Choroid plexus epithelial cell (primary cell): Measurements from ENCODE around the gene ARID3A.

Experiments
- DNase-seq: peaks from one replicate; pipeline ENCODE4 v3.0.0-alpha.2; 2010; ENCODE audit warnings: low read depth
- H3K4me3 ChIP-seq: 2 replicates; pipeline ENCODE4 v1.5.1; 2011; ENCODE audit warnings: low read depth, mild to moderate bottlenecking, control low read depth, low read length, moderate library complexity
- TF ChIP-seq, protein P1 (sequence below): conservative IDR thresholded peaks from 2 replicates; pipeline ENCODE4 v1.5.1; 2011; ENCODE audit warnings: low read depth, mild to moderate bottlenecking, control low read depth, inconsistent platforms, low read length, moderate library complexity

Gene ARID3A

DNA sequence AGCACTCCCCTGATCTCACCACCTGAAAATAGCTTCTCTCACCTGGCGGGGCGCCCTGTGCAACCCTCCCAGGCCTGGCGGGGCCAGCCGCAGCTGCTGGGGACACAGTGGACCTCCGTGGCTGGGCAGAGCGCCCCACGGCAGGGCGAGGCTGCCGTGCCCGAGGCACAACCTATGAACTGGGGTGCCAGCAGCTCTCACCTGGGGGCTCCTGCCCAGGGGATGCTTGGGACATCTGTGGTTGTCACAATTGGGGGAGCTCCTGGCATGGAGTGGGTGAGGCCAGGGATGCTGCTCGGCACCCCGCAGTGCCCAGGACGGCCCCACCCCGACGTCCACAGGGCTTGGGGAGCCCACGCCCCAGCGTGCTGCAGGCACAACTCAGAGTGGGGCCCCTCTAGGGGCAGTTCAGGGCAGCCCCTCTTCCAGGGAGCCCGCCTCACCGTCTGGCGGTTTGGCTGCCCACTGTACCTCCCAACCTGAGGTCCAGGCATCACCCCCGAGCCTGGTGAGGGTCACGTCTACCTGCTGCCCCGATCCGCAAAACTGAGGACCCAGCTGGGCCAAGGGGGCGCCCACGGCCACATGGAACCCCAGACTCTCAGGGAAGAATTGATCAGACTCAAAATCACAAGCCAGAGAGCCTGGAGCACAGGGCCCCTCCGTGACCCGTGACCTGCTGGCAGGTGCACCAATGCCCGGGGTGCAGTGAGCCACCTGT is 89.4 kb downstream of the ARID3A start:
- DNase-seq = no peak
- H3K4me3 ChIP-seq = no peak overlapping the region
- TF ChIP-seq, protein P1, sequence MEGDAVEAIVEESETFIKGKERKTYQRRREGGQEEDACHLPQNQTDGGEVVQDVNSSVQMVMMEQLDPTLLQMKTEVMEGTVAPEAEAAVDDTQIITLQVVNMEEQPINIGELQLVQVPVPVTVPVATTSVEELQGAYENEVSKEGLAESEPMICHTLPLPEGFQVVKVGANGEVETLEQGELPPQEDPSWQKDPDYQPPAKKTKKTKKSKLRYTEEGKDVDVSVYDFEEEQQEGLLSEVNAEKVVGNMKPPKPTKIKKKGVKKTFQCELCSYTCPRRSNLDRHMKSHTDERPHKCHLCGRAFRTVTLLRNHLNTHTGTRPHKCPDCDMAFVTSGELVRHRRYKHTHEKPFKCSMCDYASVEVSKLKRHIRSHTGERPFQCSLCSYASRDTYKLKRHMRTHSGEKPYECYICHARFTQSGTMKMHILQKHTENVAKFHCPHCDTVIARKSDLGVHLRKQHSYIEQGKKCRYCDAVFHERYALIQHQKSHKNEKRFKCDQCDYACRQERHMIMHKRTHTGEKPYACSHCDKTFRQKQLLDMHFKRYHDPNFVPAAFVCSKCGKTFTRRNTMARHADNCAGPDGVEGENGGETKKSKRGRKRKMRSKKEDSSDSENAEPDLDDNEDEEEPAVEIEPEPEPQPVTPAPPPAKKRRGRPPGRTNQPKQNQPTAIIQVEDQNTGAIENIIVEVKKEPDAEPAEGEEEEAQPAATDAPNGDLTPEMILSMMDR = no peak

DNA sequence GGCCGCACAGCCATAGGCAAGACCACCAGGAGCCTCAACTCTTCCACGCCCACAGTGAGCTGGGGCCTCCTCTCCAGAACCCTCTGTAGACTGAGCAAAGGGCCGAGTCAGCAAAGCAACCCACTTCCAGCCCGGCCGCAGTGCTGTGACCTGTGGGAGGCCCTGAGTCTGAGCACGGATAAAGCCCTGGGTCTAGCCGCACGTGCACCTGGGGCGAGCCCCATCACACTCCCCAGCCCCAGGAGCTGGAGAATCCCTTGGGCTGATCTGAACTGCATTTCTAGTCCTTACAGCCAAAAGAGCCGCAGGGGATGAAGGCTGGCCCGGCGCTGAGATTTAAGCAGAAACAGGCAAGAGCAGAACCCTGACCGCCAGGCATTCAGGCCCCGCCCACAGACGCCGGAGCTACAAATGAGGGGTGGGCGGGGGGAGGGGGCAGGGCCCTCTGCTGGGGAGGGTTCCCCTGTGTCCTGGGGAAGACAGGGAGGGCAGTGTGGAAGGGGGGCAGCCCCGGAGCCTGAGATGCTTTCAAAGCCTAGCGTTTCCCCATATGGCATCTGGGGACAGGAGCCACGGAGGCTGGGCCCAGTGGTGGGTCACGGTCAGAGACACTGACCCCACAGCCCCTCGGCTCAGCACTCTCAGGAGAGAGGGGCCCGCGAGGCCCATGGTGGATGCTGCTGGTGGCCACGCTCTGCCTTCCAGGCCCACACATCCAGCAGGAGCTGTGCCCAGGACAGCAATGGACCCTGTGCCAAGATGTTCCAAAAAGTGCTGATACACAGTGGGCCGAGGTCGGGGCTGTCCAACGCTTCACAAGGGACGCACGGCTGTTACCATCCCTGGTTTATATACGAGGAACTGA is 90.2 kb downstream of the ARID3A start:
- no peak overlapping the region for H3K4me3 ChIP-seq
- no peak for DNase-seq
- TF ChIP-seq, protein P1 = no peak

DNA sequence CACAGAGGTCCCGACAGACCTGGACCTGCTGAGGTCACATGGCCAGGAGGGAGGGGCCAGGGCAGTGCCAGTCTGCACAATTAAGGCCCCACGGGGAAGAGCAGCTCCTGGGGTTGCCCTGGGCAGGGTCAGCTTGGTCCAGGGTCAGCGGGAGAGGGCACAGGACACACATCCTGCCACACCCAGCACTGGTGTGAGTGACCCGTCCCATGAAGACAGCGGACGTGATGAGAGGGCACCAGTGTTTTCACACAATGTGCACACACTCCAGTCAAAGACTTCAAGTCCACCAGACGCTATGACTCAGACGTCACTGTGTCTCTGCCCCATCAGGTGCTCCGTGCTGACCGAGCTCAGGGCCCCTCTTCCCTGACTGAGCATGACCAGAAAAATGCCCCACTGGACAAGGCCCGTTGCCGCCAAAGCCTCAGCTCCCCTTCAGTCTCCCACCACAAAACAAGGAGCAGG is 90.8 kb downstream of the ARID3A start:
- DNase-seq = peak; percentile 69
- no peak overlapping the region for H3K4me3 ChIP-seq
- TF ChIP-seq, protein P1 = no peak

DNA sequence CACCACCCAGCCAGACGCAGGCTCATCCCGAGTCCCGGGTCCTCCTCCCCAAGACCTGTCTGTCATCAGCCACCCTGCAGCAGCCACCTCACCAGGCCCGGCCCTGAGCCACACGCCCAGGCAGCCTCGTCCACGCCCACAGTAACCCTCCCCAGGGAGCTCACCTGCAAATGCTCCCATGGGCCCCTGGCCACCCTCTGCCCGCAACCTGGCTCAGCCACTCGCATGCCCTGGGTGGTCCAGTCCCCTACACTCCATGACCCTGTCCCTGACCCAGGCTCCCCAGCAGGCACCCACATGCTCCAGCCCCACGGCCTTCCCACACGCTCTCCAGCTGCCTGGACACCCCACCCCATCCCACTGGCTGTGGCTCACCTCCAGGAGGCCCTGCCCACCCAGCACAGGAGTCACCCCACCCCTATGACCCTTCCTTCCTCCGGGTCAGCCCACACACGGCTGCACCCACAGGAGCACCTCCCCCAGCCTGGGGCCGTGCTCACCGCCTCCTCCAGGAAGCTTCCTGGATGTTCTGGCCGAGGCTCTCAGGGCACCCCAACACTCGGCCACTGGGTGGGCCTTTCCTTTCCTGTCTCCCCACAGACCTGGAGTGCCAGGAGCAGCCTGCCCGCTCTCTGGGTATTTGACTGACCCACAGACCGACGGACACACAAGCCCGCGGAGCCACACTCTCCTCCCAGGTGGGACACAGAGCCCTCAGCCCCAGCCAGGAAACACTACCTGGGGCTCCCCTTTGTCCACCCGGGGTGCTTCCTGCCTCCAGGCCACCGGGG is 91.5 kb downstream of the ARID3A start:
- DNase-seq = no peak
- no peak overlapping the region for H3K4me3 ChIP-seq

DNA sequence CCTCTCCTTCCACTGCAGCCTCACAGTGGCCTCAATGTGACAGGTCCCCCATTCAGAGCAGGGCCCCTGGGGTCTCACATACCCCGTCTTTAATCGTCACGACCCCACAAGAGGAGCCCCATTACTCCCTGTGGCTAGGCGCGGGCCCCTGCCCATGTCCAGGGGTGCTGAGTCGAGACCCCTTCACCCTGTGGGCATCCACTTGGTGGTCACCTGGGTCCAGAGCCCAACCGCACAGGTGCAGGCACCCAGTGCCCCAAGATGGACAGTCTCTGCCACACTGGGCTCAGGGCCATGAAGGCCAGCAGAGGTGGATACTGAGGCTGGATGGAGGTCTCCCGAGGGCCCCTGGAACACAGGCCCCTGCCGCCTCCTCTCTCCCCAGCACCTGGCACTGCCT is 92.1 kb downstream of the ARID3A start:
- DNase-seq = no peak
- TF ChIP-seq, protein P1 = no peak
- H3K4me3 ChIP-seq = no peak overlapping the region

More for the DNA sequence above, 91.5 kb downstream of the ARID3A start:
- TF ChIP-seq, protein P1 = no peak

DNA sequence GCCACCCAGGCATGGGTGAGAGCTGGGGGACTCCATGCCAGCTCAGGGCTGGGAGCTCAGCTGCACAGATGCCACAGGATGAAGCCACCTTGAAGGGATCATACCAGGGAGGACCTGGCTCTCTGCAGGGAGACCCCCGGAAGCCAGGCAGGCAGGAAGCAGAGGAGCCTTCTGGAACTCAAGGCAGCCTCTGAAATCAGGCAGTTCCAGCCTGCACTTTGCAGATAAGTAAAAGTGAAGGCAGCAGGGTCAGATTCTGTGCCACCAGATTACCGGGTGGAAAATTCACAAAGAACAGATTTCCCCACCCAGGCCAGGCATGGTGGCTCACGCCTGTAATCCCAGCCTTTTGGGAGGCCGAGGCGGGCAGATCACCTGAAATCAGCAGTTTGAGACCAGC is 92.6 kb downstream of the ARID3A start:
- H3K4me3 ChIP-seq = no peak overlapping the region
- TF ChIP-seq, protein P1 = no peak
- DNase-seq = no peak
